Measurements from ENCODE around the gene PTPRM.

The PTPRM gene

DNA sequence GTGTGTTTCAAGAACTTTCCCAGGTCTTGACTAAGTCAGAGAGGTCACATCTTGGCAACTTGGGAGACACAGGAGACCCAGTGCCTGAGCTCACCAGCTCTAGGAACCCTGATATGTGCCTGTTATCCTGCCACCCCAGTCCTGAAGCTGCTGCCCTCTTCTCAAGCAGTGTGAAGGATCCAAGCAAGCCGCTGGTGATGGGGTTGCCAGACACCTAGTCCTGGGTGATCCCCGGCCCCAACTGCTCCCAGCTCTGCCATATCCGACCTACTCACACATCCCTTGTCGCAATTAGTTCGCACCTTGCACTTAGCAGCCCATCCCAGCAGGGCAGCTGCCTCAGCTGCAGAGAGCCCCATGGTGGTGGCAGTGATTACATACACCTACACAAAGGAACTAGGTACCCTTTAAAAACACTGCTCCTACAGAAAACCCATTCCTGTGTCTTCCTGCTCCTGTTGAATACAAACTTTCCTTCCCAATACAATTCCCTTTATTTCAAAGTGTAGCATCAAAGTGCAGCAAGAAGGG is 794.9 kb downstream of the PTPRM start:
- no peak for DNase-seq (ENCODE audit: low read depth in 2 of 2)

DNA sequence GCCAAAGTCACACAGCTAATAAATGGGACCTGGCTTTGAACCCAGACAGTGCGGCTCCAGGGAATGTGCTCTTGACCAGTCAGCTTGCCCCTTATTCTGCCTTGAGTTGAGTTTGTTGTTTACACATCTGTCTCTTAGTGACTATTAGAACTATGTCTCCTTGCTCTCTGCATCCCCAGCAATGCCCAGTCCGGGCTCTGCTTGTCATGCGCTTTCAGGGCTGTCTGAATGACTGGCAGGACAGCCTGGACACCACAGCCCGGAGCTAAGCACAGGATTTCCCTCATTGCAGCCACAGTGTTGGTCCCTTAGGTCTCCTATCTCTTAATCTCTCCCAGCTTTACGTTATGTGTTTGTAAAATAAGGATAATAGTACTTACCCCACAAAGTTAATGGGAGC is 795.7 kb downstream of the PTPRM start:
- DNase-seq (ENCODE audit: low read depth in 2 of 2), result no peak

- DNase-seq (ENCODE audit: low read depth in 2 of 2), result no peak
Observed at GRCh38 chr18:8364385-8364784, 797.3 kb downstream of the PTPRM start.

DNA sequence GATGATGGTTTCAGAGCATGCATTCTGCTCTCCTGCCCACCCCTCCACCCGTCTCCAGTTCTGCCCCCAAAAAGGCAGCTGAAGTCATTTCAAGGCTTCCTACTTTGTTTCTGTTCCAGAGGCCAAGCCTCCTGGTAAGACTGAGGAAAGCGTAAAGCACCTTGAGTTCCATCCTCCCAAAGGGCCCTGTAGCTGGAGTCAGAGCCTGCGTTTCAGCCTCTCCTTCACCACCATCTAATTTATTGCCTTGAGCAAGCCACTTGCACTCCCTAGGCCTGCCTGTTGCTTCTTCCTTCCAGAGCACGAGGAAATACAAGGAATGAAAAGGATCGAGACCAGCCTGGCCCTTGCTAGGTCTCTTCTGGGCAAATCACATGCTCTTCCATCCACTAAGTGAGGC is 797.9 kb downstream of the PTPRM start:
- no peak for DNase-seq (ENCODE audit: low read depth in 2 of 2)

GRCh38 chr18:8365528-8365927 is 798.4 kb downstream of the PTPRM start:
- DNase-seq (ENCODE audit: low read depth in 2 of 2), result no peak

- DNase-seq (ENCODE audit: low read depth in 2 of 2), result no peak
Observed at GRCh38 chr18:8366070-8366469, 799.0 kb downstream of the PTPRM start.

GRCh38 chr18:8366656-8367055 is 799.5 kb downstream of the PTPRM start:
- DNase-seq (ENCODE audit: low read depth in 2 of 2), result no peak

- DNase-seq (ENCODE audit: low read depth in 2 of 2), result no peak
Observed at GRCh38 chr18:8367217-8367988, 800.3 kb downstream of the PTPRM start.

GRCh38 chr18:8368512-8369217 is 801.5 kb downstream of the PTPRM start:
- DNase-seq (ENCODE audit: low read depth in 2 of 2), result no peak

DNA sequence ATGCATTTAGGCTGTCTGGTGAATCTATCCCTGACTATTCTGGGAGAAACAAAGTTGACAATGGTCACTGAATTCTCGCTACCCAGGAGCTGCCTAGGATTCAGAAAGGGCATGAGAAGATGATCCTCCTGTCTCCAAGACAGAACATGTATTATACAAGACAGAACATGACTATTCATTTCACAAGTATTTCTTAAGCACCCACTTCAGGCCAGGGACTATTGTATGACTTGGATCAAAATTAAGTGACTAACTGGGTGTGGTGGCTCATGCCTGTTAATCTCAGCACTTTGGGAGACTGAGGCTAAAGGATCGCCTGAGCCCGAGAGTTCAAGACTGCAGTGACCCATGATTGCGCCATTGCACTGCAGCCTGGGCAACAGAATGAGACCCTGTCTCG is 806.4 kb downstream of the PTPRM start:
- no peak for DNase-seq (ENCODE audit: low read depth in 2 of 2)

DNA sequence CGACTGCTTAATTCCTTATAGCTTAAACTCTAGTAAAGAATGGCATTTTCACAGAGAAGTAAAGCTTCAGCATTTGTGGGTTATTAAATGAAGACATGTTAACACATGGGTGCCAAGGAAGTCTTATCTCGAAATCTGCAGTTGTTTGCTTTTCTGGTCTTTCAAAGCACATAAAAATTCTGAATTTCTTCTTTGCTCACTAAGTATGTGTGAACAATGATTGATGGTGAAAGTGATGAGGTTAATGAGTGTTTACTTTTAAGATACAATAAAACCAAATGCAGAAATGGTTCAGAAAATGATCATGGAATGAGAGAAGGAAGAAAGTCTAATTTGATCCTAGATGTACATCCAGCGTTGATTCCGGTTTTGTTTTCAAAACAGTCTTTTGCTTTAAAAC is 807.6 kb downstream of the PTPRM start:
- no peak for DNase-seq (ENCODE audit: low read depth in 2 of 2)

DNA sequence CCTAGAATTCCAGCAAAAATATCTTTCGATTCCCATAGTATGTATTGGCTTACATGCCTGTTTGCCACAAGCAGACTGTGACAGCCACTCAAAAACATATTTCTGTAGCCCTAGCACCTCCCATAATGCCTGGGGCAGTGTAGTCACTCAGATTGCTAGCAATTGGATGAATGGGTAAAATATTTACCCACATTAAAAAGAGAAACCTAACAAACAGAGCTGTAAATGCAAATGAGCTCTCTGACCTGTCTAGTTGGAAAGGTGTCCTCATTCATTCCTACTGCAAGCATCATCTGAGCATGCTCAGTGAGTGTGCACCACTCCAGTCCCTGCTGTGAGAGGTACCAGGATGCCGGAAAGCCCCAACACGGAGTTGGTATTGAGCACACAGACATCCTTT is 808.1 kb downstream of the PTPRM start:
- DNase-seq (ENCODE audit: low read depth in 2 of 2), result no peak

- DNase-seq (ENCODE audit: low read depth in 2 of 2), result no peak
Observed at GRCh38 chr18:8376113-8376512, 809.0 kb downstream of the PTPRM start.

GRCh38 chr18:8379187-8379941 is 812.2 kb downstream of the PTPRM start:
- no peak for DNase-seq (ENCODE audit: low read depth in 2 of 2)

DNA sequence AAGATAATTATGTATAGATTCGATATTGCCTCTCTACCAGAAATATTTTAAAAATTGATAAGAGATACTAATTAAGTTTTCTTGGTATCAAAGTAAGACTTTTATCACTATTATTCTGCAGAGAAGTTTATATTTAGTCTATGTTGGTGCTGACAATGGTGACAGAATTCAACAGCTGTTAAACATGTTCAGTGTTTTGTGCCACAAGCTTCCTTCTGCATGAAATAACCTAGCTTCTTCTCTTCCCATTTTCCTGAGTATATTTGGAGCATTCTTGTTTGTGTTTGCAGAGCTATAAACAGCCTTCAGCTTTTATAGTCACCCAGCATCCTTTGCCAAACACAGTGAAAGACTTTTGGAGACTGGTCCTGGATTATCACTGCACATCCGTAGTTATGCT is 812.9 kb downstream of the PTPRM start:
- DNase-seq (ENCODE audit: low read depth in 2 of 2), result no peak

DNA sequence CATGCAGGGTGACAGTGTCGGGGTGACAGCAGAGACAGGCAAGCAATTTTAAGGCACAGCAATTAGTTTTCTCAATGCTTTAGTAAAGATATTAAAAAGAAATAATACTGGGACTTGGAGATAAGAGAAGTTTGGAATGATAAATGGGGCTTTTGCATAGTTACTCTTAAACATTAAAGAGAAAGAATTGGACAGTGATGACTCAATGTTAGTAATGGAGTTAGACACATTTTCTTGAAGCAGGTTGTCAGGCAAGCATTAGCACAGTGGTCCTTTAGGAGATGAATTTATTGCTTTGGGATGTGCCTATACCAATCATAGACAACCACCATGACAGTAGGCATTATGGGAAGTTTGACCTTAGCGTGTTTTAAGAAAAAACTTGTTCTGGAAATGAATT is 813.8 kb downstream of the PTPRM start:
- DNase-seq (ENCODE audit: low read depth in 2 of 2), result no peak

- DNase-seq (ENCODE audit: low read depth in 2 of 2), result no peak
Observed at GRCh38 chr18:8381821-8382459, 814.8 kb downstream of the PTPRM start.

DNA sequence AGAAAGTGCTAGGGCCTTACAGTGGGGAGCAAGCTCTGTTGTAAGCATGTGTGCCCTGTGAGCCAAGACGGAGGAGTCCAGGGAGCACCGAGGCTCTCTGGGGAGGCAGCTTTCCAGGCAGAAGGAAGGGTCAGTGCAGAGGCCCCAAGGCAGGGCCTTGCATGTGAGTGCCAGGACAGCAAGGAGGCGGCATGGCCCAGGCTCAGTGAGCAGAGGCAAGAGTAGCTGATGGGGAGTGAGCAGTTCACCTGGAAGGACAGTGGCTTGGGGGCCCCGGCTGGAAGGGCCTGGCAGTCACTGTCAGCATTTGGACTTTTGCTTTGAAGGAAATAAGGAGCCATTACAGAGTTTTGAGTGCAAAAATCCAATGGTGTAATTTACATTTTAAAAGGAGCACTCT is 818.3 kb downstream of the PTPRM start:
- DNase-seq (ENCODE audit: low read depth in 2 of 2), result no peak

DNA sequence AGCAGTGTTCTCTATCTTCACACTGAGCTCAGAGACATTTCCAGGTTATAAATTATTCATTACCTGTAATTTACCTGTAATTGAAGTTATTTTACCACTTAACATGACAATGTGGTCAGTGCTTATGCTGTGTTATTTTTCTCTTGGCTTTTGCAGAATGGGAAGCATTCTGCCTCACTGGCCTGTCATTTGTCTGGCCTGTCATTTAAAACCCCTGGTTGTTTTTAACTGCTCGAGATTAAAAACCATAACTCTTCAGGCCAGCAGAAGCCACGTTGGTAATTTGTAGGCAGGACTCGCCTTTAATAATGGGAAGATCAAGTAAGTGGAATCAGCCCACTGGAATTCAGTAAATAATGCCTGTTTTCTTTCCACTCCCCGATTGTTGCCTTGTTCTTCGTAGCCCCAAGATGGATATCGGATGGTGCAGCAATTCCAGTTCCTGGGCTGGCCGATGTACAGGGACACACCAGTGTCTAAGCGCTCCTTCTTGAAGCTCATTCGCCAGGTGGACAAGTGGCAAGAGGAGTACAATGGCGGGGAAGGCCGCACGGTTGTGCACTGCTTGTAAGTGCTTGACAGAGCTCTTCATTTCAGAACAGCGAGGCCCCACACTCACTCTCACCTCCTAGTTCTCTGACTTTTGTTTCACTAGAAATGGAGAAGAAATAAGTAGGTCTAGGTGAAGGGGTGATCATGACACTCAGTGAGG is 819.7 kb downstream of the PTPRM start:
- DNase-seq (ENCODE audit: low read depth in 2 of 2), result no peak

GRCh38 chr18:8389391-8390340 is 822.5 kb downstream of the PTPRM start:
- no peak for DNase-seq (ENCODE audit: low read depth in 2 of 2)
